ENCODE data around the gene PINLYP.

Gene PINLYP

GRCh38 chr19:43563816-43564457, 11.7 kb upstream of the PINLYP start:
- H3K4me3 ChIP-seq (ENCODE audit: low read length in 2 of 2): no peak overlapping the region
- no peak overlapping the region for H3K27ac ChIP-seq (ENCODE audit: low read length)
- H3K4me1 ChIP-seq (ENCODE audit: control insufficient read depth, insufficient read depth, low read length): peaks cover 18% of the 10 kb centered on the region
- no peak overlapping the region for H3K9ac ChIP-seq (ENCODE audit: low read length in 2 of 2)
- peaks cover 8 to 11% of the 10 kb centered on the region in 2 donors for H3K36me3 ChIP-seq (ENCODE audit: control insufficient read depth in 2 of 2, insufficient read depth in 2 of 2, low read length in 2 of 2)
- H3K27me3 ChIP-seq (ENCODE audit: control insufficient read depth in 1 of 2, insufficient read depth in 2 of 2, low read length in 2 of 2): no peaks in the 10 kb centered on the region
- no peaks in the 10 kb centered on the region for H3K9me3 ChIP-seq (ENCODE audit: control insufficient read depth in 2 of 2, low read length in 2 of 2)

- no peak overlapping the region for H3K9ac ChIP-seq (ENCODE audit: low read length in 2 of 2)
- H3K36me3 ChIP-seq (ENCODE audit: control insufficient read depth in 2 of 2, insufficient read depth in 2 of 2, low read length in 2 of 2): peaks cover 8 to 11% of the 10 kb centered on the region in 2 donors
- no peaks in the 10 kb centered on the region for H3K27me3 ChIP-seq (ENCODE audit: control insufficient read depth in 1 of 2, insufficient read depth in 2 of 2, low read length in 2 of 2)
- no peaks in the 10 kb centered on the region for H3K9me3 ChIP-seq (ENCODE audit: control insufficient read depth in 2 of 2, low read length in 2 of 2)
- peaks cover 18% of the 10 kb centered on the region for H3K4me1 ChIP-seq (ENCODE audit: control insufficient read depth, insufficient read depth, low read length)
- H3K4me3 ChIP-seq (ENCODE audit: low read length in 2 of 2): no peak overlapping the region
- H3K27ac ChIP-seq (ENCODE audit: low read length): no peak overlapping the region
These were observed 10.8 kb upstream of the PINLYP start for GRCh38 chr19:43564800-43565199.

- Histone ChIP-seq H3K36me3 (ENCODE audit: control insufficient read depth in 2 of 2, insufficient read depth in 2 of 2, low read length in 2 of 2) (no peaks in the 10 kb centered on the region), H3K9ac (ENCODE audit: low read length in 2 of 2) (no peak overlapping the region), H3K4me1 (ENCODE audit: control insufficient read depth, insufficient read depth, low read length) (peaks cover 8% of the 10 kb centered on the region), H3K4me3 (ENCODE audit: low read length in 2 of 2) (no peak overlapping the region), H3K27me3 (ENCODE audit: control insufficient read depth in 1 of 2, insufficient read depth in 2 of 2, low read length in 2 of 2) (no peaks in the 10 kb centered on the region), H3K27ac (ENCODE audit: low read length) (no peak overlapping the region), H3K9me3 (ENCODE audit: control insufficient read depth in 2 of 2, low read length in 2 of 2) (no peaks in the 10 kb centered on the region)
These were observed 5.9 kb upstream of the PINLYP start for GRCh38 chr19:43569657-43570056.

GRCh38 chr19:43570174-43570791, 5.3 kb upstream of the PINLYP start:
- Histone ChIP-seq H3K9me3 (ENCODE audit: control insufficient read depth in 2 of 2, low read length in 2 of 2) (no peaks in the 10 kb centered on the region), H3K36me3 (ENCODE audit: control insufficient read depth in 2 of 2, insufficient read depth in 2 of 2, low read length in 2 of 2) (no peaks in the 10 kb centered on the region), H3K4me3 (ENCODE audit: low read length in 2 of 2) (no peak overlapping the region), H3K27me3 (ENCODE audit: control insufficient read depth in 1 of 2, insufficient read depth in 2 of 2, low read length in 2 of 2) (no peaks in the 10 kb centered on the region), H3K9ac (ENCODE audit: low read length in 2 of 2) (no peak overlapping the region), H3K27ac (ENCODE audit: low read length) (no peak overlapping the region), H3K4me1 (ENCODE audit: control insufficient read depth, insufficient read depth, low read length) (peaks cover 10% of the 10 kb centered on the region)

GRCh38 chr19:43572171-43572588, 3.4 kb upstream of the PINLYP start:
- H3K27ac ChIP-seq (ENCODE audit: low read length): no peak overlapping the region
- peaks cover 15% of the 10 kb centered on the region for H3K4me1 ChIP-seq (ENCODE audit: control insufficient read depth, insufficient read depth, low read length)
- H3K27me3 ChIP-seq (ENCODE audit: control insufficient read depth in 1 of 2, insufficient read depth in 2 of 2, low read length in 2 of 2): no peaks in the 10 kb centered on the region
- no peak overlapping the region for H3K9ac ChIP-seq (ENCODE audit: low read length in 2 of 2)
- no peak overlapping the region for H3K4me3 ChIP-seq (ENCODE audit: low read length in 2 of 2)
- no peaks in the 10 kb centered on the region for H3K9me3 ChIP-seq (ENCODE audit: control insufficient read depth in 2 of 2, low read length in 2 of 2)
- no peaks in the 10 kb centered on the region for H3K36me3 ChIP-seq (ENCODE audit: control insufficient read depth in 2 of 2, insufficient read depth in 2 of 2, low read length in 2 of 2)

GRCh38 chr19:43574424-43575155, 1.0 kb upstream of the PINLYP start:
- Histone ChIP-seq H3K36me3 (ENCODE audit: control insufficient read depth in 2 of 2, insufficient read depth in 2 of 2, low read length in 2 of 2) (no peaks in the 10 kb centered on the region), H3K4me3 (ENCODE audit: low read length in 2 of 2) (peak overlapping the region; percentile 95 to 100), H3K27ac (ENCODE audit: low read length) (peak overlapping the region; percentile 90), H3K27me3 (ENCODE audit: control insufficient read depth in 1 of 2, insufficient read depth in 2 of 2, low read length in 2 of 2) (no peaks in the 10 kb centered on the region), H3K4me1 (ENCODE audit: control insufficient read depth, insufficient read depth, low read length) (peaks cover 15% of the 10 kb centered on the region), H3K9me3 (ENCODE audit: control insufficient read depth in 2 of 2, low read length in 2 of 2) (no peaks in the 10 kb centered on the region), H3K9ac (ENCODE audit: low read length in 2 of 2) (peak overlapping the region; percentile 98 to 99)

- Histone ChIP-seq H3K9me3 (ENCODE audit: control insufficient read depth in 2 of 2, low read length in 2 of 2) (no peaks in the 10 kb centered on the region), H3K27ac (ENCODE audit: low read length) (peak overlapping the region; percentile 37), H3K36me3 (ENCODE audit: control insufficient read depth in 2 of 2, insufficient read depth in 2 of 2, low read length in 2 of 2) (no peaks in the 10 kb centered on the region), H3K4me1 (ENCODE audit: control insufficient read depth, insufficient read depth, low read length) (peaks cover 22% of the 10 kb centered on the region), H3K27me3 (ENCODE audit: control insufficient read depth in 1 of 2, insufficient read depth in 2 of 2, low read length in 2 of 2) (no peaks in the 10 kb centered on the region), H3K4me3 (ENCODE audit: low read length in 2 of 2) (peak overlapping the region; percentile 59 to 69), H3K9ac (ENCODE audit: low read length in 2 of 2) (peak overlapping the region in 1 of 2 donors; percentile 55)
These were observed 616 bp downstream of the PINLYP start for GRCh38 chr19:43575955-43576878.

- Histone ChIP-seq H3K36me3 (ENCODE audit: control insufficient read depth in 2 of 2, insufficient read depth in 2 of 2, low read length in 2 of 2) (no peaks in the 10 kb centered on the region), H3K27me3 (ENCODE audit: control insufficient read depth in 1 of 2, insufficient read depth in 2 of 2, low read length in 2 of 2) (no peaks in the 10 kb centered on the region), H3K9me3 (ENCODE audit: control insufficient read depth in 2 of 2, low read length in 2 of 2) (no peaks in the 10 kb centered on the region), H3K9ac (ENCODE audit: low read length in 2 of 2) (no peak overlapping the region), H3K4me1 (ENCODE audit: control insufficient read depth, insufficient read depth, low read length) (peaks cover 29% of the 10 kb centered on the region), H3K27ac (ENCODE audit: low read length) (no peak overlapping the region), H3K4me3 (ENCODE audit: low read length in 2 of 2) (no peak overlapping the region)
These were observed 3.2 kb downstream of the PINLYP start for GRCh38 chr19:43578787-43579186.

- peak overlapping the region; percentile 83 to 91 for H3K4me3 ChIP-seq (ENCODE audit: low read length in 2 of 2)
- H3K9ac ChIP-seq (ENCODE audit: low read length in 2 of 2): peak overlapping the region; percentile 47 to 82
- H3K27ac ChIP-seq (ENCODE audit: low read length): peak overlapping the region; percentile 41
- peaks cover 17% of the 10 kb centered on the region for H3K4me1 ChIP-seq (ENCODE audit: control insufficient read depth, insufficient read depth, low read length)
- H3K36me3 ChIP-seq (ENCODE audit: control insufficient read depth in 2 of 2, insufficient read depth in 2 of 2, low read length in 2 of 2): peaks cover 3 to 5% of the 10 kb centered on the region in 2 donors
- no peaks in the 10 kb centered on the region for H3K27me3 ChIP-seq (ENCODE audit: control insufficient read depth in 1 of 2, insufficient read depth in 2 of 2, low read length in 2 of 2)
- no peaks in the 10 kb centered on the region for H3K9me3 ChIP-seq (ENCODE audit: control insufficient read depth in 2 of 2, low read length in 2 of 2)
These were observed 5.9 kb downstream of the PINLYP start for GRCh38 chr19:43581467-43581866.

GRCh38 chr19:43582495-43582894, 6.9 kb downstream of the PINLYP start:
- H3K36me3 ChIP-seq (ENCODE audit: control insufficient read depth in 2 of 2, insufficient read depth in 2 of 2, low read length in 2 of 2): peaks cover 5 to 6% of the 10 kb centered on the region in 2 donors
- H3K9ac ChIP-seq (ENCODE audit: low read length in 2 of 2): no peak overlapping the region
- peaks cover 15% of the 10 kb centered on the region for H3K4me1 ChIP-seq (ENCODE audit: control insufficient read depth, insufficient read depth, low read length)
- H3K27me3 ChIP-seq (ENCODE audit: control insufficient read depth in 1 of 2, insufficient read depth in 2 of 2, low read length in 2 of 2): no peaks in the 10 kb centered on the region
- H3K27ac ChIP-seq (ENCODE audit: low read length): peak overlapping the region; percentile 18
- H3K9me3 ChIP-seq (ENCODE audit: control insufficient read depth in 2 of 2, low read length in 2 of 2): no peaks in the 10 kb centered on the region
- no peak overlapping the region for H3K4me3 ChIP-seq (ENCODE audit: low read length in 2 of 2)

Measured in stomach smooth muscle (tissue), 2 donors.